HG03342 (cell line): Measurements from ENCODE around the gene FADS6.

Source experiments
- ATAC-seq: cut with Tn5 transposase; IDR thresholded peaks from one replicate; pipeline ENCODE4 v1.9.1; 2021; ENCODE audit warnings: mild to moderate bottlenecking, moderate library complexity; ENCODE audit not compliant: unreplicated experiment

The FADS6 gene

GRCh38 chr17:74833501-74834377 is 59.7 kb downstream of the FADS6 start:
- peak; percentile 61 for ATAC-seq

- no peak for ATAC-seq
Measured at GRCh38 chr17:74832421-74832820, 61.0 kb downstream of the FADS6 start.

DNA sequence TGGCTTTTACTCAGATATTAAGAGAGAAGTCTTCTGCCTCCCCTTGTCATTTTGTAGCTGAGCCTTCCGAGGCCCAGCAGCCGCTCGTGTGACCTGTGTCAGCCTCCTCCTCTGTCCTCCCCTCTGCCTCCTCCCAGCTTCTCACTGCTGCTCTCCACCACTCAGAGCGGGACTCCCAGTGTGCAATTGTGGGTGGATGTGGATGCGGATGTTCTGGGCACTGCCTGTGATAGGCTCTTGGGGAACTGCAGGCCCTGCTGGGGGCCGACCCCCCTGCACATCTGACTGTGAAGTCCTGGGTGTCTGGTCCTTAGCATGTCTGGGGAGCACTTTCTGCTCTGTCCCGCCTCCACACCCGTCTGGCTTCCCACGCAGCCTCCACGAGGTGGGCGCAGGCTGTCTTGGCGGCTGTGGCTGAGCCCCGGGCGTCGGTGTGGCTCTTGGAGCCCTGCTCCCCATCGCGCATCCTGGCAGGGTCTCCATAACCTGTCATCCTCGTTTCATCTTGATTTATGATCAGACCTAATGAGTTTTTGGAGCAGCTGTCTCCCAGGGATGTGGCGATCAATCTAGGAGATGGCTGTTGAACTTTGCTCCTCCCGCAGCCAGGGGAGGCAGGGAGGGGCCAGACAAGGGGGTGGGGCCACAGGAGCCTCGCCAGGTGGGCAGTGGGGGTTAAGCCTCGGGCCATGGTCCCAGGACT is 61.8 kb downstream of the FADS6 start:
- ATAC-seq, result no peak

GRCh38 chr17:74830861-74831260 is 62.6 kb downstream of the FADS6 start:
- ATAC-seq, result no peak

GRCh38 chr17:74827800-74828199 is 65.6 kb downstream of the FADS6 start:
- ATAC-seq, result no peak
